Measurements from ENCODE around the gene CELA3A. TPM values are rescaled to one million over a fixed set of nuclear protein-coding genes. Genes with fewer than 3 reads are reported as not detected.

CELA3A gene, protein sequence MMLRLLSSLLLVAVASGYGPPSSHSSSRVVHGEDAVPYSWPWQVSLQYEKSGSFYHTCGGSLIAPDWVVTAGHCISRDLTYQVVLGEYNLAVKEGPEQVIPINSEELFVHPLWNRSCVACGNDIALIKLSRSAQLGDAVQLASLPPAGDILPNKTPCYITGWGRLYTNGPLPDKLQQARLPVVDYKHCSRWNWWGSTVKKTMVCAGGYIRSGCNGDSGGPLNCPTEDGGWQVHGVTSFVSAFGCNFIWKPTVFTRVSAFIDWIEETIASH
- not detected for total RNA-seq
- long read RNA-seq: 0 reads

DNA sequence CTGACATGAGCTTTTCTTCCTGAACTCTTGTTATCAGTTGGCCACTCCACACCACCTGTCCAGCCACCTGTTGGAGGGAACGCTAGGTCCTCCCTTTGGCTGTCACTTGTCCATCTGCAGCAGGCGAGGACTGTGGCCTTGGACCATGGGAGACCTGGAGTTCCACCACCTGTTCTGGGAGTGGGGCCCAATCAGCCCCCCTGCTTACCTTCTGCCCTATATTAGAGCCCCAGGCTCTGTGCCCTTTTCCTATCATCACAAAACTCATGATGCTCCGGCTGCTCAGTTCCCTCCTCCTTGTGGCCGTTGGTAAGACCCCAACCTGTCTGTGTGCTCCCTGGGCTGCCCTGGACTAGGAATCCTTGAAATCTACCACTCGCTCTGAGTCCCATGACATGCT lies at the start of gene CELA3A:
Gene CELA3A, plus strand, starts transcription at position 249 of the 400 bp plus-strand sequence. Its CDS starts 18 bp downstream, at position 267.
- Histone ChIP-seq H3K36me3 (no peaks in the 10 kb centered on the region), H3K4me3 (no peak within 1 kb of the TSS), H3K27ac (replicated peaks) (no peak within 1 kb of the TSS), H3K27me3 (ENCODE audit: low read depth) (no peaks in the 10 kb centered on the region), H3K4me1 (no peaks in the 10 kb centered on the region), H3K9me3 (replicated peaks) (no peaks in the 10 kb centered on the region)
- no peak for DNase-seq
- TF ChIP-seq, protein P1, sequence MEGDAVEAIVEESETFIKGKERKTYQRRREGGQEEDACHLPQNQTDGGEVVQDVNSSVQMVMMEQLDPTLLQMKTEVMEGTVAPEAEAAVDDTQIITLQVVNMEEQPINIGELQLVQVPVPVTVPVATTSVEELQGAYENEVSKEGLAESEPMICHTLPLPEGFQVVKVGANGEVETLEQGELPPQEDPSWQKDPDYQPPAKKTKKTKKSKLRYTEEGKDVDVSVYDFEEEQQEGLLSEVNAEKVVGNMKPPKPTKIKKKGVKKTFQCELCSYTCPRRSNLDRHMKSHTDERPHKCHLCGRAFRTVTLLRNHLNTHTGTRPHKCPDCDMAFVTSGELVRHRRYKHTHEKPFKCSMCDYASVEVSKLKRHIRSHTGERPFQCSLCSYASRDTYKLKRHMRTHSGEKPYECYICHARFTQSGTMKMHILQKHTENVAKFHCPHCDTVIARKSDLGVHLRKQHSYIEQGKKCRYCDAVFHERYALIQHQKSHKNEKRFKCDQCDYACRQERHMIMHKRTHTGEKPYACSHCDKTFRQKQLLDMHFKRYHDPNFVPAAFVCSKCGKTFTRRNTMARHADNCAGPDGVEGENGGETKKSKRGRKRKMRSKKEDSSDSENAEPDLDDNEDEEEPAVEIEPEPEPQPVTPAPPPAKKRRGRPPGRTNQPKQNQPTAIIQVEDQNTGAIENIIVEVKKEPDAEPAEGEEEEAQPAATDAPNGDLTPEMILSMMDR (IDR thresholded peaks at IDR 0.05; ENCODE audit: borderline replicate concordance): no peak
- intact Hi-C loops (cut with micrococcal nuclease): no loop called here

DNA sequence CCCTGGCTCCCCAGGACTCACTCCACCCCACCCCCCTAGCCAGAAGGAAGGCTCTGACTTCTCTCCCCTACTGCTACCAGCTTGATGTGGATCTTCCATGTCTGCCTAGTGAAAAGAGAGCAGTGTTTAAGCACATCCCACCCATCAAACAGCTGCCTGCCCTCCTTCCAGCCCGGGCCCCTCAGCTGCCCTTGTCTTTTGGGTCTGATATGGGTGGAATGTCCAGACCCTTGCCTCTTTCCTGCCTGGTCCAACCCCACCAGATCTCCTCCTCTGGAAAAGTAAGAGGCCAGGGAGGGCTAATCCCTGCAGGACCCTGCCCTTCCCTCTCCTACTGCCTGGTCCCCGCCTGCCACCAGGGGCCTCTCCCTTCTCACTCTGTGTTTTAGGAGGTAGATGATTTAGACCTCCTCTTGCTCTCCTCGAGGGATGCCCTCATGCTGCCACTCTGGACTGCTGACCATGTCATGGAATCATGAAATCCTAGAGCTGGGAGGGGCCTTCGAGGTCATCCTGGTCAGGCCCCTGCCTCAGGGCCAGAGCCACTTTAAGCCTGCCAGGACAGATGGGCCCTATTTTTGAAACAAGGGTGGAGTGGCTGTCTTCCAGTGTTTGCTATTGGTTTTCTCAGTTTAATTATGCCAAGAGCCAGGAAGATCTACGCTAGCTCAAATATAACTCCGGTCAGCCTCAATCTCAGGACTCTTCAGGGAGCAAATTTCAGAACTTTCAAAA lies 48.5 kb upstream of the CELA3A start:
- DNase-seq: no peak
- TF ChIP-seq, protein P1 (IDR thresholded peaks at IDR 0.05; ENCODE audit: borderline replicate concordance): peak; percentile 21
- intact Hi-C loops (cut with micrococcal nuclease): loop anchor here (10.0 kb wide), 1 partner anchor 58 kb away; no protein-coding TSS in a partner anchor

DNA sequence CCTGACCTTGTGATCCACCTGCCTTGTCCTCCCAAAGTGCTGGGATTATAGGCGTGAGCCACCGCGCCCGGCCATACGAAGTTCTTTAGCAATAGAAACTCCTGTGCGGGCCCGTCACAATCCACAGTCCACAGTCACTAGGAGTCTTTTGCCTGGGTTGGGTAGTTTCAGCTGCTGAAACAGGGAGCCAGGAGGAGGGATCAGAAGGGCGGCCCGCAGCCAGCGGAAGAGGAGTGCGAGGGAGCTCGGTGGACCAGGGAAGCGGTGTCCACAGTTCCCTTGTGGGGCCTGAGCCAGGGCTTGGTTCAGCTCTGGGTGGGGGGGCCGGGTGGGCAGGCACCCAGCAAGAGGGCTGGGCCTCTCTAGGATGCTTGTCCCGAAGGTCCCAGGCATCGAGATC lies 46.4 kb upstream of the CELA3A start:
- peak; percentile 87 for DNase-seq
- TF ChIP-seq, protein P1 (IDR thresholded peaks at IDR 0.05; ENCODE audit: borderline replicate concordance): no peak
- no peak overlapping the region for H3K4me3 ChIP-seq
- H3K27me3 ChIP-seq (ENCODE audit: low read depth): no peaks in the 10 kb centered on the region
- no peaks in the 10 kb centered on the region for H3K36me3 ChIP-seq
- H3K9me3 ChIP-seq (replicated peaks): no peaks in the 10 kb centered on the region
- H3K27ac ChIP-seq (replicated peaks): peak overlapping the region; percentile 86
- intact Hi-C loops (cut with micrococcal nuclease): loop anchor here (10.0 kb wide), 1 partner anchor 60 kb away; no protein-coding TSS in a partner anchor
- H3K4me1 ChIP-seq: peaks cover 51% of the 10 kb centered on the region

More for the DNA sequence above, 48.5 kb upstream of the CELA3A start:
- H3K27me3 ChIP-seq (ENCODE audit: low read depth): no peaks in the 10 kb centered on the region
- peaks cover 45% of the 10 kb centered on the region for H3K4me1 ChIP-seq
- no peak overlapping the region for H3K4me3 ChIP-seq
- H3K36me3 ChIP-seq: no peaks in the 10 kb centered on the region
- no peaks in the 10 kb centered on the region for H3K9me3 ChIP-seq (replicated peaks)
- peak overlapping the region; percentile 31 for H3K27ac ChIP-seq (replicated peaks)

DNA sequence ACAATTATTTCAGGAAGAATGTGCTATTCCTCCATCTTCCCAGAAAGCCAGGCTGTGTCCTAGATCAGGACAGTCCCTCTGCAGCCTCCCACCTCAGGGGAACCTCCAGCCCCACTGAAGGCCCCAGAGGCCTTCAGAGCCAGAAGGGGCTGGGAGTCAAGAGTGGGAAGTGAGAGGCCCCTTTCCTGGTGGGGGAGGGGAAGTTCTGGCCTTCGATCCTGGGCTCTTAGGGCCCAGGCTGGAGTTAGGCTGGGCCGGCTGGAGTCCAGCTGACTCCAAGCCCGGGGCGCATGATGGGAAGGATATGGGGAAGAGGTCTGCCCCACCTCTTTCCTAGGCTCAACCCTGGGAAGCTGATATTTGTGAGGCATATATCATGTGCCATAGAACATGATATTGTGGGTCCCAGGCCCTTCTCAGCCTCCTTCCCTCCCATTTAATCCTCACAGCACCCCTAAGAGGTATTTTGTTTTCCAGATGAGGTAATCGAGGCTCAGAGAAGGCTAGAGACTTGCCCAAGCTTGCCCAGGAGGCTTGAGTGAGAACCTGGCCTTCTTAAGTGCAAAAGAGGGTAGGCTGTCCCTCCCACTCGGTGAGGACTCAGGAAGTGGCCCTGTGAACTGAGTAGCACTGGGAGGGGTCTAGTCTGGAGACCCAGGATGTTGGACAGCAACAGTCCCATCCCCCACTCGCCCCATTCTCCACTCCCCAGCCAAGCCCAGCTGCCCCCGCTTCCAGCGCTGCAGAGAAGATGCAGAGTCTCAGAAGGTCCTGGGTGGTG lies 45.8 kb upstream of the CELA3A start:
- no peak for DNase-seq
- no peak overlapping the region for H3K4me3 ChIP-seq
- no peaks in the 10 kb centered on the region for H3K9me3 ChIP-seq (replicated peaks)
- H3K36me3 ChIP-seq: no peaks in the 10 kb centered on the region
- TF ChIP-seq, protein P1 (IDR thresholded peaks at IDR 0.05; ENCODE audit: borderline replicate concordance): no peak
- H3K4me1 ChIP-seq: peaks cover 51% of the 10 kb centered on the region
- H3K27me3 ChIP-seq (ENCODE audit: low read depth): no peaks in the 10 kb centered on the region
- intact Hi-C loops (cut with micrococcal nuclease): loop anchor here (10.0 kb wide), 1 partner anchor 61 kb away; no protein-coding TSS in a partner anchor
- peak overlapping the region; percentile 86 for H3K27ac ChIP-seq (replicated peaks)
